ENCODE data around the gene LGI4.

DNA sequence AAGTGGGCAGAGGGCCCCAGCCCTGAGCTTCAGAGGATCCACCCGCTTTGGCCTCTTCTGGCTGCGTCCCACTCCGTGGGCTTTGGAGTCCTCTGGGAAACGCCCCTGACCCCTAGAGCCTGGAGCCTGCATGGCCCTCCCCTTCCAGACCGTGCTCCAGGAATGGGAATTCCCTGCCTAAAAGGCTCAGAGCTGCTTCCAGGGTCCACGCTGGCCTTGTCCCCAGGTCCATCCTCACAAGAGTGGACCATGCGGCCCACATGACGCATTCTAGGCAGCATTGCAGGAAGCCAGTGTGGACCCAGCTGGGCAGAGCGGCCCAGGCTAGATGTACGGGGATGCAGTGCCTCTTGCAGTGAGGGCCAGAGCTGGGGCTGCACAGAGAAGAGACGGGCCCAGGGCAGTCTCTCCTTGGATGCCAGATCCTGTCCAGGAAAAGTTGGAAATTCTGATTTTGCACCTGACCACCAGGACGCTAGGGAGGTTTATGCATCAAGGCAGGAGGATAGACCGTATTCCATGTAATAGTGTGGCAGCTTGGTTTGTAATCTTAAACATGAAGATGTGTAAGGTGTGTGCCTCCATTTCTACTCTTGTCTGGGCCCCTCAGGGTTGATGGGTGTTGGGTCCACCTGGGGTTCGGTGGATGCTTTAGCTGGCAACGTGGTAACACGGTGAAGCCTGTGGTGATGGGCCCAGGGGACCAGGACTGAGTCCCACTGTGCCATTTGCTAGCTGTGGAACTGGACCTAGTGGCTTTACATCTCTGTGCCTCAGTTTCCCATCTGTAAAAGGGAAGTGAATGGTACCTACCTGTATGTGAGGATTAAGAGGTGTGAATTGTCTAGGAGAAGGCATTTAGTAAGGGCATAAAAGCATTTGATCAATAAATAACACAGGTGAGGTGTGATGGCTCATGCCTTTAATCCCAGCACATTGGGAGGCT lies 34.0 kb downstream of the LGI4 start:
- TF ChIP-seq ZFP30 (CRISPR knock-in tag; IDR thresholded peaks at IDR 0.05): no peak
- no peak for TF ChIP-seq ZNF70 (CRISPR knock-in tag; IDR thresholded peaks at IDR 0.05)
- no peak for TF ChIP-seq CSDC2 (CRISPR knock-in tag; IDR thresholded peaks at IDR 0.05)
- TF ChIP-seq PATZ1 (CRISPR knock-in tag; IDR thresholded peaks at IDR 0.05; ENCODE audit: borderline replicate concordance): no peak
- TF ChIP-seq ZNF565 (CRISPR knock-in tag; conservative IDR thresholded peaks at IDR 0.05; ENCODE audit: low read depth): no peak
- TF ChIP-seq, protein P1, sequence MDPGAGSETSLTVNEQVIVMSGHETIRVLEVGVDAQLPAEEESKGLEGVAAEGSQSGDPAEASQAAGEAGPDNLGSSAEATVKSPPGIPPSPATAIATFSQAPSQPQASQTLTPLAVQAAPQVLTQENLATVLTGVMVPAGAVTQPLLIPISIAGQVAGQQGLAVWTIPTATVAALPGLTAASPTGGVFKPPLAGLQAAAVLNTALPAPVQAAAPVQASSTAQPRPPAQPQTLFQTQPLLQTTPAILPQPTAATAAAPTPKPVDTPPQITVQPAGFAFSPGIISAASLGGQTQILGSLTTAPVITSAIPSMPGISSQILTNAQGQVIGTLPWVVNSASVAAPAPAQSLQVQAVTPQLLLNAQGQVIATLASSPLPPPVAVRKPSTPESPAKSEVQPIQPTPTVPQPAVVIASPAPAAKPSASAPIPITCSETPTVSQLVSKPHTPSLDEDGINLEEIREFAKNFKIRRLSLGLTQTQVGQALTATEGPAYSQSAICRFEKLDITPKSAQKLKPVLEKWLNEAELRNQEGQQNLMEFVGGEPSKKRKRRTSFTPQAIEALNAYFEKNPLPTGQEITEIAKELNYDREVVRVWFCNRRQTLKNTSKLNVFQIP (CRISPR knock-in tag; IDR thresholded peaks at IDR 0.05; ENCODE audit: borderline replicate concordance, low read depth): no peak
- TF ChIP-seq RARB (CRISPR knock-in tag; IDR thresholded peaks at IDR 0.05): no peak
- TF ChIP-seq, protein P2, sequence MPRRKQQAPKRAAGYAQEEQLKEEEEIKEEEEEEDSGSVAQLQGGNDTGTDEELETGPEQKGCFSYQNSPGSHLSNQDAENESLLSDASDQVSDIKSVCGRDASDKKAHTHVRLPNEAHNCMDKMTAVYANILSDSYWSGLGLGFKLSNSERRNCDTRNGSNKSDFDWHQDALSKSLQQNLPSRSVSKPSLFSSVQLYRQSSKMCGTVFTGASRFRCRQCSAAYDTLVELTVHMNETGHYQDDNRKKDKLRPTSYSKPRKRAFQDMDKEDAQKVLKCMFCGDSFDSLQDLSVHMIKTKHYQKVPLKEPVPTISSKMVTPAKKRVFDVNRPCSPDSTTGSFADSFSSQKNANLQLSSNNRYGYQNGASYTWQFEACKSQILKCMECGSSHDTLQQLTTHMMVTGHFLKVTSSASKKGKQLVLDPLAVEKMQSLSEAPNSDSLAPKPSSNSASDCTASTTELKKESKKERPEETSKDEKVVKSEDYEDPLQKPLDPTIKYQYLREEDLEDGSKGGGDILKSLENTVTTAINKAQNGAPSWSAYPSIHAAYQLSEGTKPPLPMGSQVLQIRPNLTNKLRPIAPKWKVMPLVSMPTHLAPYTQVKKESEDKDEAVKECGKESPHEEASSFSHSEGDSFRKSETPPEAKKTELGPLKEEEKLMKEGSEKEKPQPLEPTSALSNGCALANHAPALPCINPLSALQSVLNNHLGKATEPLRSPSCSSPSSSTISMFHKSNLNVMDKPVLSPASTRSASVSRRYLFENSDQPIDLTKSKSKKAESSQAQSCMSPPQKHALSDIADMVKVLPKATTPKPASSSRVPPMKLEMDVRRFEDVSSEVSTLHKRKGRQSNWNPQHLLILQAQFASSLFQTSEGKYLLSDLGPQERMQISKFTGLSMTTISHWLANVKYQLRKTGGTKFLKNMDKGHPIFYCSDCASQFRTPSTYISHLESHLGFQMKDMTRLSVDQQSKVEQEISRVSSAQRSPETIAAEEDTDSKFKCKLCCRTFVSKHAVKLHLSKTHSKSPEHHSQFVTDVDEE (CRISPR knock-in tag; IDR thresholded peaks at IDR 0.05): no peak
- no peak for TF ChIP-seq ZFP3 (CRISPR knock-in tag; IDR thresholded peaks at IDR 0.05)
- no peak for TF ChIP-seq BACH2 (CRISPR knock-in tag; IDR thresholded peaks at IDR 0.05; ENCODE audit: borderline replicate concordance)
- no peak for TF ChIP-seq CREB5 (CRISPR knock-in tag; IDR thresholded peaks at IDR 0.05; ENCODE audit: low read depth)
